ENCODE results near the gene MAP1B. TPM values are rescaled to one million over a fixed set of nuclear protein-coding genes. Genes with fewer than 3 reads are reported as not detected.

MAP1B gene
- total RNA-seq, 1 donor from 2014 or later: 1,059 TPM

- no peak overlapping the region for H3K4me3 ChIP-seq
- intact Hi-C loops (cut with DNase I): loop anchor here (5.0 kb wide), 1 partner anchor 67 kb away; no protein-coding TSS in a partner anchor
- no peaks in the 10 kb centered on the region for H3K27me3 ChIP-seq
- no peaks in the 10 kb centered on the region for H3K9me3 ChIP-seq
- H3K36me3 ChIP-seq: peaks cover 10 to 69% of the 10 kb centered on the region in 2 donors
- H3K27ac ChIP-seq: peak overlapping the region; percentile 43 to 62
- no peak for DNase-seq (ENCODE audit: low spot score in 2 of 2)
- no peak for TF ChIP-seq CTCF (IDR thresholded peaks at IDR 0.05)
- H3K4me1 ChIP-seq: peaks cover 15 to 50% of the 10 kb centered on the region in 2 donors
These were observed 81.9 kb downstream of the MAP1B start for GRCh38 chr5:72189146-72189545.

- Histone ChIP-seq H3K27ac (peak overlapping the region; percentile 63 to 65), H3K36me3 (peaks cover 26 to 72% of the 10 kb centered on the region in 2 donors), H3K4me1 (peaks cover 6 to 29% of the 10 kb centered on the region in 2 donors), H3K4me3 (no peak overlapping the region), H3K9me3 (no peaks in the 10 kb centered on the region), H3K27me3 (no peaks in the 10 kb centered on the region)
- intact Hi-C loops (cut with DNase I): no loop called here
- no peak for TF ChIP-seq CTCF (IDR thresholded peaks at IDR 0.05)
- DNase-seq (ENCODE audit: low spot score in 2 of 2): no peak
These were observed 84.1 kb downstream of the MAP1B start for GRCh38 chr5:72191404-72191803.

- H3K36me3 ChIP-seq: peaks cover 51 to 77% of the 10 kb centered on the region in 2 donors
- H3K4me1 ChIP-seq: peaks cover 3 to 15% of the 10 kb centered on the region in 2 donors
- intact Hi-C loops (cut with DNase I): no loop called here
- H3K9me3 ChIP-seq: no peaks in the 10 kb centered on the region
- no peak for DNase-seq (ENCODE audit: low spot score in 2 of 2)
- no peak overlapping the region for H3K4me3 ChIP-seq
- H3K27ac ChIP-seq: peak overlapping the region; percentile 65 to 70
- no peak for TF ChIP-seq CTCF (IDR thresholded peaks at IDR 0.05)
- H3K27me3 ChIP-seq: no peaks in the 10 kb centered on the region
These were observed 87.6 kb downstream of the MAP1B start for GRCh38 chr5:72194846-72195245.

GRCh38 chr5:72195581-72195980, 88.3 kb downstream of the MAP1B start:
- Histone ChIP-seq H3K36me3 (peaks cover 57 to 76% of the 10 kb centered on the region in 2 donors), H3K27ac (peak overlapping the region; percentile 65 to 70), H3K9me3 (no peaks in the 10 kb centered on the region), H3K4me1 (peaks cover 3 to 13% of the 10 kb centered on the region in 2 donors), H3K27me3 (no peaks in the 10 kb centered on the region), H3K4me3 (no peak overlapping the region)
- intact Hi-C loops (cut with DNase I): no loop called here
- no peak for DNase-seq (ENCODE audit: low spot score in 2 of 2)
- TF ChIP-seq CTCF (IDR thresholded peaks at IDR 0.05): no peak

- Histone ChIP-seq H3K27ac (peak overlapping the region; percentile 65 to 70), H3K9me3 (no peaks in the 10 kb centered on the region), H3K36me3 (peaks cover 57 to 78% of the 10 kb centered on the region in 2 donors), H3K4me1 (peaks cover 0 to 4% of the 10 kb centered on the region in 2 donors), H3K4me3 (no peak overlapping the region), H3K27me3 (no peaks in the 10 kb centered on the region)
- intact Hi-C loops (cut with DNase I): no loop called here
- no peak for TF ChIP-seq CTCF (IDR thresholded peaks at IDR 0.05)
- peak in 1 of 2 donors; percentile 76 for DNase-seq (ENCODE audit: low spot score in 2 of 2)
These were observed 90.1 kb downstream of the MAP1B start for GRCh38 chr5:72197393-72197792.

- H3K4me1 ChIP-seq: peaks cover 0 to 3% of the 10 kb centered on the region in 2 donors
- H3K9me3 ChIP-seq: no peaks in the 10 kb centered on the region
- no peak for DNase-seq (ENCODE audit: low spot score in 2 of 2)
- TF ChIP-seq CTCF (IDR thresholded peaks at IDR 0.05): no peak
- intact Hi-C loops (cut with DNase I): loop anchor here (10.0 kb wide), 1 partner anchor 415 kb away; no protein-coding TSS in a partner anchor
- peak overlapping the region; percentile 11 to 70 for H3K27ac ChIP-seq
- H3K27me3 ChIP-seq: no peaks in the 10 kb centered on the region
- peaks cover 63 to 82% of the 10 kb centered on the region in 2 donors for H3K36me3 ChIP-seq
- H3K4me3 ChIP-seq: no peak overlapping the region
These were observed 92.4 kb downstream of the MAP1B start for GRCh38 chr5:72199681-72200080.
